Mucosa of rectum (tissue), 2 donors: ENCODE results near the gene CCDC81.

ENCODE experiments used
- H3K27ac ChIP-seq, 2 donors: one replicate each; pipeline ENCODE4 v1.7.0; 2013; ENCODE audit warnings: inconsistent platforms in 2 of 2, low read depth in 2 of 2, low read length in 2 of 2
- H3K27me3 ChIP-seq, 2 donors: one replicate each; pipeline ENCODE4 v1.7.0; 2013; ENCODE audit warnings: low read length in 2 of 2; ENCODE audit not compliant: control insufficient read depth in 2 of 2, insufficient read depth in 2 of 2
- H3K36me3 ChIP-seq, 2 donors: one replicate each; pipeline ENCODE4 v1.7.0; 2013; ENCODE audit warnings: low read length in 2 of 2; ENCODE audit not compliant: control insufficient read depth in 2 of 2, insufficient read depth in 2 of 2
- H3K4me1 ChIP-seq, 2 donors: one replicate each; pipeline ENCODE4 v1.7.0; 2013; ENCODE audit warnings: low read length in 2 of 2, mild to moderate bottlenecking in 1 of 2; ENCODE audit not compliant: control insufficient read depth in 2 of 2, insufficient read depth in 2 of 2
- H3K4me3 ChIP-seq, 2 donors: one replicate each; pipeline ENCODE4 v1.7.0; 2013; ENCODE audit warnings: low read length in 2 of 2
- H3K9ac ChIP-seq, 2 donors: one replicate each; pipeline ENCODE4 v1.7.0; 2013; ENCODE audit warnings: low read length in 2 of 2, low read depth in 1 of 2, mild to moderate bottlenecking in 1 of 2
- H3K9me3 ChIP-seq, 2 donors: one replicate each; pipeline ENCODE4 v1.7.0; 2013; ENCODE audit warnings: low read length in 2 of 2; ENCODE audit not compliant: control insufficient read depth in 2 of 2
- donor health status: healthy.
- donor health status: Normal muscosa, but diverticular disease.

CCDC81 gene

DNA sequence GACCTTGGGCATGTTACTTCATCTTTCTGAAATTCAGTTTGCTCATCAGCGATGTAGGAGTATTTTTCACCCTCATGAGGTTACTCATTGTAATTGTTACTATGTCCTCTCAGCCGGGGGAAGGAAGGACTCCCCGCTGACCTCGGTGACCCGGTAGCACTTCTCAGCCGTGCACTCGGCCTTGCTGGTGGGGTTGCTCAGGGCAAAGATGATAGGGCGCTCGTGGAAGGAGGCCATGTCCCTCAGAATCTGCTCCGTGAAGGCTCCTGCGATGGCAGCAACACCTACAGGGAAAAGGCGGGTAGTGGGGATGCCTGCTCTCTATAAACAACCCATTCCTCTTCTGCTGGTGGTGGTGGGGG, 72.2 kb downstream of the CCDC81 start:
- Histone ChIP-seq H3K36me3 (peaks cover 4 to 6% of the 10 kb centered on the region in 2 donors), H3K27me3 (no peaks in the 10 kb centered on the region), H3K4me1 (no peaks in the 10 kb centered on the region), H3K4me3 (no peak overlapping the region), H3K9ac (no peak overlapping the region), H3K27ac (no peak overlapping the region), H3K9me3 (no peaks in the 10 kb centered on the region)

DNA sequence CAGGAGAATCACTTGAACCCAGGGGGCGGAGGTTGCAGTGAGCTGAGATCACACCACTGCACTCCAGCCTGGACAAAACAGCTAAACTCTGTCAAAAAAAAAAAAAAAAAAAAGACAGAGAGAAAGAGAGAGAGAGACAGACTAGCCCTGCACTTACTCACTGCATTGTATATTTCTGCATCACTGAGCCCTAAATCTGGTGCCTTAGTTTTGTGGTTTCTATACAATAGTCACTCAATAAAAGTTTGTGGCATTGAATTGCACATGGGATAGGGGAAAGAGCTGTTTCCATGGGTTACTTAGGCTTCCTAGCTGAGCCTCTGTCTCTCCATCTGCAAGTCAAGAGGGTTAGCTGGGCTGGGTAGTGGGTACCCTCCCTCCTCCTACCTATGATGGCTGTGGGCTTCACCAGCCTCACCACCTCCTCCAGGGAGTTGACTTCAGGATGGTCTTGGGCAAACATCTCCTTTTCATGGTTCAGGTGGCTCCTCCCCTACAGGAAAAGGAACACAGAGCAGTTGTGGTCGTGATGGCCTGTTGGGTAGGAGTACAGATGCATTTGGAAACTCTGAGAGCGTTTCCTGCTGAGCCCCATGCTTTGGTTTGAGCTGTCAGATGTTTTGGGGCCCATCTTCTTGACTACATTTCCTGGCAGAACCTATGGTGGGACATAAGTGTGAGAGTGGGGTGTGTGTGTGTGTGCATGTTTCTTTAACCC, 73.2 kb downstream of the CCDC81 start:
- Histone ChIP-seq H3K36me3 (peaks cover 4% of the 10 kb centered on the region in 2 donors), H3K27me3 (no peaks in the 10 kb centered on the region), H3K9ac (no peak overlapping the region), H3K9me3 (no peaks in the 10 kb centered on the region), H3K4me1 (no peaks in the 10 kb centered on the region), H3K27ac (no peak overlapping the region), H3K4me3 (no peak overlapping the region)

DNA sequence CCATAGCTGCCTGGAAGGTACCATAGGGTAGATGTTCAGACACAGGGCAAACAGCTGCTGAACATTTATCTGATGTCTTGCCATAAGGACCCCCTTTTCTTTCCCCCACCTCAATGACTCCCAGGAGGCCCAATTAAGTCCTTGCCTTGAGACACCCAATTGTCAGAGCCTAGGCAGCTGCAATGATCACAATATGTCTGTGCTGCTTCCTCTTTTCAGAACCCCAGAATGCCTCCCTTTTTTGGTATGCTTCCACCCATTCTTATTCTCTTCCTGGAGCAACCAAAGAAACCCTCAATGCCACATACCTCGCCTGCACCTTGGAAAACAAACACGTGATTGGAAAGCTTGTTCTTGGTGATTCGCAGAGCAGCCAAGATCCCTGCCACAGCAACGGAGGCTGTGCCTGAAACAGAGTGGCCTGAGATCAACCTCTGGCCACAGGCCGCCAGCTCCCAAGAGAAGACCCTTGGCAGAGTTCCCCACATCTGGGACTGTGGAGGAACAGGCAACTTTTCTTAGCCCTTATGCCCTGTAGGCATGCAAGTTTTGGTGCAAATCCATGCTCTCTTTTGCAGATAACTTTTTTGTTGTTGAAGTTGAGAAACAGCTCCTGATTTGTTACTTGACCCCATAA, 75.4 kb downstream of the CCDC81 start:
- peaks cover 0 to 4% of the 10 kb centered on the region in 2 donors for H3K36me3 ChIP-seq
- no peak overlapping the region for H3K27ac ChIP-seq
- no peaks in the 10 kb centered on the region for H3K27me3 ChIP-seq
- H3K9me3 ChIP-seq: no peaks in the 10 kb centered on the region
- no peak overlapping the region for H3K4me3 ChIP-seq
- H3K4me1 ChIP-seq: no peaks in the 10 kb centered on the region
- no peak overlapping the region for H3K9ac ChIP-seq

DNA sequence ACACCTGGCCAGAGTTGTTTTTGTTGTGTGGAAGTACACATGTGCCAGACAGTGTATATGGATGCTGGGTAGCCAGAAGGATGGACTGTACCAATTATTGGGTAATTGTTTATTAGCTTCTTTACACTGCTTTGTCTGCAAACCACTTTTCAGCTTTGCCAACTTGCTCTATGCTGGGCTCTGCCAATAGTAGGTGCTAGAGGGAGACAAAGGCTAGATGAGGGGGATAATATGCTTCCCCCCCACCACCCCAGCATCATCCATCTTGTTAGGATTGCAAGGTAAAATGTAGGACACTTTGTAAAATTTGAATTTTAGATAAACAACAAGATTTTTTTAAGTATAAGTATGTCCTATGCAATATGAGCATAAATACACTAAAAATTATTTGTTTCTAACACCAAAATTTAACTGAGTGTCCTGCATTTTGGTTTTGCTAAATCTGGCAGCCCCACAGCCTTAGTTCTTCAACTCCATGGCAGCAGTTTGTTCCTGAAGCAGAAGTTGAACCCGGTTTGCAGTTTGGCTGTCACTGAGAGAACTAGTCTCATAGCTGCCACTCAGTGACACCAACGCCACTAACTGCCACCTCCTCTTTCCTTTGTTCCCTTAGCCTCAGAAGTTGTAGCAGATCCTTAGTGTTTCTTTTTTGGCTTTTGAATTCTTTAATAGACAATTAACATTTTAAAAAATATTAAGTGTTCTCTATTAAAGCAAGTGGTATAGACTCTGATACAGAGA, 78.8 kb downstream of the CCDC81 start:
- Histone ChIP-seq H3K4me3 (no peak overlapping the region), H3K27me3 (no peaks in the 10 kb centered on the region), H3K27ac (no peak overlapping the region), H3K4me1 (peaks cover 0 to 7% of the 10 kb centered on the region in 2 donors), H3K36me3 (no peaks in the 10 kb centered on the region), H3K9ac (no peak overlapping the region), H3K9me3 (no peaks in the 10 kb centered on the region)

DNA sequence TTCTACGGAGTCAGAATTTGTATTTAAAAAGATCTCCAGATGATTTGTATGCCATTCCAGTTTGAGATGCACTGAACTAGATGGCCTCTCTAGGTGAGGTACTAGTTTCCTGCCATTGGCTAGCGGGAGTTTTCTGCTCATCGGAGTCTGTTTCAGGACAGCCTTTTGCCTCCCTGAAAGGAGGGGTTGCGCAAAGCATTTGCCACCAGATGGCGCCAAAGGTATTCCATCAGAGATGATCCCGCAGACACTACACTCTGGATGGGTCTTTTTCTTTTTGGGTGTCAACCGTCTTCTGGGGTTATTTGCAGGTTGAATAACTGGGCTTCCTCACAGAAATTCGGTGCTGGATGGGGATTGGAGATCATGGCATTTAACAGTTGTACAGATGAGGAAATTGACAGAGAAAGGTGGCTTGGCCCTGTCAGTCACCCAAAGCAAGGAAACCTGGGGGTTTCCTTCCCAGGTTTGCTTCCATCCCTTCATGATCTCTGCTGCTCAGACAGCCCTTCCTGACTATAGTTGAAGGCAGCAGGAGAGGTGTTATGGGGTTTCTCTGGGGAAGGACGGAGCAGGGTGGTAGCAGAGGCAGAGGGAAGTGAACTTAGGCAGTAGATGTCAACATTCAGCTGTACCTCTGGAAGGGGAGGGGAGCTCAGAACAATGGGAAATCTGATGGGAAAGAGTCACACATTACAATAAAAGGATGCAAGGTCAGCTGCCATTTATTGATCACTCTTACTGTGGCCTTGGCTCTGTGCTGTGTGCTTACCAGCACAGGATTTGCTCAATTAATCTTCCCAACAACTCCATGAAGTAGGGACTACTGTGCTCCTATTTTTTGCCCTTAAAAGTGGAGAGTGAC, 81.6 kb downstream of the CCDC81 start:
- Histone ChIP-seq H3K27ac (no peak overlapping the region), H3K9me3 (no peaks in the 10 kb centered on the region), H3K9ac (no peak overlapping the region), H3K4me3 (no peak overlapping the region), H3K4me1 (peaks cover 0 to 11% of the 10 kb centered on the region in 2 donors), H3K27me3 (no peaks in the 10 kb centered on the region), H3K36me3 (no peaks in the 10 kb centered on the region)

DNA sequence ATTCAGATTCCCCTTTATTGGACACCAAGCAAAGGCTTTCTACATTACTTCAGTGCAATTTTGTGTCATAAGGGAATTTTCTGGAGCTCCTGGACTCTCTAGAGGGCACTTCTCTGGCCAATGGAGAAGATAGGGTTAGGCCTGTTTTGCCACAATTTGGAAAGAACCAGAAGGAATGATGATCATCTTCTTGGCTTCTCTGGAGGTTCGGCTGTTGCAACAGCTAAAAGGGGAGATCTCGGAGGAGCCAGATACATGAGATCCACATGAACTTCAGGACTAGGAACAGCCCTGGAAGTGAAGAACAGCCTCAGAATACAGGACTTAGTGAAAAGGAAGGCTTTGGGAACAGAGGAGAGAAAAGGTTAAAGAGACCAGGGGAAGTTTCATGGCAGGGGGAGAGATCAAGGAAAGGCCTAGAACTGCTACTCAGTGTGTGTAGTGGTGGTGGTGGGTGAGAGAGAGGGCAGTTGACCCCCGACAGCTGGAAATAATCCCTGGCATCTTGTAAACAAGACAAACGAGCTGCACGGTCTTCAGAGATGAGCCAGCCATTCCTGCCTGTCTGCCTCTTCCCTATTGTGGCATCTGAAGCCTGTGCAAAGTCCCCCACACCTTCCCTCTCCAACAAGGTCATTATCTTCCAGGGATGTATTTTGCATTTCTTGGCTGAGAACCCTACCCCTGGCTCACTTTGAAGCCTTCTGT, 83.8 kb downstream of the CCDC81 start:
- no peak overlapping the region for H3K9ac ChIP-seq
- H3K36me3 ChIP-seq: peaks cover 0 to 3% of the 10 kb centered on the region in 2 donors

DNA sequence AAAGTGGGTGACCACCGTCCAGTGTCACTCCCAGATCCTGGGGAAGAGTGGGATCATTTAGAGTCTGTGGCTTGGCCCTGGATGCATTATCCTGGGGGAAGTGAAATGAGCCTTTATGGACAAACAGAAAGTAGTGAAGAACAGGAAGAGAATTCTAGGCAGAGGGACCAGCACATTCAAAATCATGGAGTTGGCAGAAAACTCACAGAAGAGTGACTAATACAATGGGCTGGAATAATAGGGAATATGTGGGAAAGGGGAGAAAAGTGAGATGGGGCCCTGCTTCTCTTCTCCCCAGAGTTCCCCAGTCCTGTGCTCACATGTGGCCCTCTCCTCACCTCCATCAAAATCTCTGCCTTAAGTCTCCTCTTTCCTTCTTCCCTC, 84.3 kb downstream of the CCDC81 start:
- Histone ChIP-seq H3K9ac (no peak overlapping the region), H3K4me3 (no peak overlapping the region), H3K27ac (no peak overlapping the region), H3K27me3 (no peaks in the 10 kb centered on the region), H3K36me3 (peaks cover 0 to 3% of the 10 kb centered on the region in 2 donors), H3K9me3 (no peaks in the 10 kb centered on the region), H3K4me1 (peaks cover 0 to 11% of the 10 kb centered on the region in 2 donors)

More for the DNA sequence above, 83.8 kb downstream of the CCDC81 start:
- Histone ChIP-seq H3K27ac (peak overlapping the region in 1 of 2 donors; percentile 4), H3K4me1 (peaks cover 0 to 11% of the 10 kb centered on the region in 2 donors), H3K9me3 (no peaks in the 10 kb centered on the region), H3K27me3 (no peaks in the 10 kb centered on the region), H3K4me3 (no peak overlapping the region)

DNA sequence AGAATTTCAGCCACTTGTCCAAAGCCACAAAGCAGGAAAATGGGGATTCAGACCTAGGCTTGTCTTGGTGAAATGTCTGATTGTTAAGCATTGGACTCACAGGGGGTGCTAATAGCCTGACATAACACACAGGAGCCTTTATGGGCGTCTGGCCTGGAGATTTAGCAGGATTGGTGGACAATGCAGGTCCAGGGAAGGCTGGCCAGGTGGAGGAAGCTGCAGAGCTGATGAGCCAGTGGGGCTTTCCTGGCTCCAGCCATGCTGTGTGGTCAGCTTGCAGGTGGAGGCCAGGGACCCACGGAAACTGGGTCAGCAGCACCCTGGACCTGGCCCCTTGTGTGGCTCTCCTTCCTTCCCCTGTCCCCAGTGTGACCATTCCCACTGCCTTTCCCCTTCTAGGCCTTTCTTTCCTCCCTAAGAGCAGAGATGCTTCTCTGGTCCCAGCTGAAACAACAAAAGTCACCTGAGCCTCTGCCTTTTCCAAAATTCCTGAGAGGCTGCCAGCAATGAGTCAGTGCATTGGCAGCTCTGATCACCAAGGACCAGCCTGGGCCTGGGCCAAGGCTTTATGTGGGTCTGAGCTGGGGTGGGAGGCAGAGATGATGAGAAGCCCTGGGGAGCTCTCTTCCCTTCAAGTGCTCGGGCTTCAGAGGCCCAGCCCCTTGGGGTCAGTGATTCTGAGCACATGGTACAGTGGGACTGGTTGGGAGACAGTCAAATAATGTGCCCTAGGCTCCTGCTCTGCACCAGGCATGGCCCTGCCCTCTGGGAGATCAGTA, 85.2 kb downstream of the CCDC81 start:
- H3K27ac ChIP-seq: no peak overlapping the region
- peaks cover 0 to 11% of the 10 kb centered on the region in 2 donors for H3K4me1 ChIP-seq

More for the DNA sequence above, 85.2 kb downstream of the CCDC81 start:
- Histone ChIP-seq H3K9me3 (no peaks in the 10 kb centered on the region), H3K27me3 (no peaks in the 10 kb centered on the region), H3K36me3 (peaks cover 0 to 3% of the 10 kb centered on the region in 2 donors), H3K4me3 (no peak overlapping the region), H3K9ac (no peak overlapping the region)
